DMS114 treated with DMSO at 0.1 percent for 48 hours (cell line): ENCODE measurements around the gene TEPSIN.

Experiments
- DNase-seq: peaks from one replicate; lab custom pipeline; 2025; ENCODE audit not compliant: unreplicated experiment; lab: John Stamatoyannopoulos, UW

TEPSIN gene

DNA sequence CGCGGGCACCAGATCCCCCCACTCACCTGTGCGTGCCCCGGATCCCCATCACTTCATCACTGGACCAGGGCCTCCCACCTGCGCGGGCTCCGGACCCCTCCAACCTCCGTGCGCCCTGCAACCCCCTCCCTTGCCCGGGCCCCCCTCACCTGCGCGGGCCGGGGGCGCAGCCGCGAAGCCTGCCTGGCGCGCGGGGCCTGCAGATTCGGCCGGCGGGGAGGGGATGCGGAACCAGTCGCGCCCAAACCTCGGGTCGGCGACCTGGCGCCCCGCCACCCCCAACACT lies 16.3 kb downstream of the TEPSIN start:
- no peak for DNase-seq

DNA sequence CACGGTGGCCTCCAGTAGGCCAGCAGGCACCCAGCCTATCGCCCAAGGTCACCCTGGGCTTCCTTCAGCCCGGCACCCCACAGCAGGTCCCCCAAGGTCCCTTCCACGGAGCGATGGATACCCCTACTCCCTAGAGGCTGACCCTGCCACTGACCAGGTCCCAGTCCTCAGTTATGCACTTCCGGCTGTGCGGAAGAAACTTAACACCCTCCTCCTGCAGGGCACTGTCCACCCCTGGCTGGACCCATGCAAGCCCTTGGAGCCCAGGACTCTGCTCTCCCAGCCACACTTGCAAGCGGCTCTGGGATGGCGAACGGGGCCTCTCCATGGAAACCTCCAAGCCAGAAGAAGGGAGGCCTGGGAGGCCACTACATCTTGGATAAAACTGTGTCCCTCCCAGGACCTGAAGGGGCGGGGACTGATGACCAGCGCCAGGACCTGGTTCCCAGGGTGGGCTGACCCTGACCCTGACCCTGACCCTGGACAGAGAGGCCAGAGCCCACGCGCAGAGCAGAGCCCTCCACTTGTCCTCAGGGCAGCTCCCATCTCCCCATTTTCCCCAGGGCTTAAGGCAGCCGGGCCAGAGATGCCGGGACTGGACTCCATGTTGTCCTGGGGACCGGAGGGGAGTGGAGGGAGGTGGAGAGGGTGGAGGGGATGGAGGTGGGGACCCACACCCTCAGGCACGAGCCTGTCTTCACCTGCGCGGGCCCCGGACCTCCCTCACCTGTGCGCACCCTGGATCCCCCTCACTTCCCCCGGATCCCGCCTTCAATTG lies 16.8 kb downstream of the TEPSIN start:
- no peak for DNase-seq

DNA sequence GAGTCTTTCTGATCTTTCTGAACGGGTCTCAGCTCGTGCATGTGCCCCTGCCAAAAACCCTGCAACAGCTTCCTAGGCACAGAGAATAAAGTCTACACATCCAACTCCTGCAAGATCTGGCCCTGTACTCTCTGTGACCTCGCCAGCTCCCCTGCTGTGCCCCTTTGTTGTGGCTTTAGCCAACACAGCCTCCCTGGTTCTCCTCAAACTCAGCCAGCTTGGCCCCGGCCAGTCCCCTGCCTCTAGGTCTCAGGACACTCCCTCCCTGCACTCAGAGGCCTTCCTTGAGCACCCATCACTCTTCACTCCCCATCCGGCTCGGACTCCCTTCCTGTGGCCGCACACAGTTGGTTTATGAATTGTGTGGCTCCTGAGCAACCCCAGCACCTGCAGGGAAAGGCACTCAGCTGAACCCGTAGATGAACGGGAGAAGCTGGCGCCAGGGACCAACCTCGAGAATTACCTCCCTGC lies 17.4 kb downstream of the TEPSIN start:
- DNase-seq, result no peak

DNA sequence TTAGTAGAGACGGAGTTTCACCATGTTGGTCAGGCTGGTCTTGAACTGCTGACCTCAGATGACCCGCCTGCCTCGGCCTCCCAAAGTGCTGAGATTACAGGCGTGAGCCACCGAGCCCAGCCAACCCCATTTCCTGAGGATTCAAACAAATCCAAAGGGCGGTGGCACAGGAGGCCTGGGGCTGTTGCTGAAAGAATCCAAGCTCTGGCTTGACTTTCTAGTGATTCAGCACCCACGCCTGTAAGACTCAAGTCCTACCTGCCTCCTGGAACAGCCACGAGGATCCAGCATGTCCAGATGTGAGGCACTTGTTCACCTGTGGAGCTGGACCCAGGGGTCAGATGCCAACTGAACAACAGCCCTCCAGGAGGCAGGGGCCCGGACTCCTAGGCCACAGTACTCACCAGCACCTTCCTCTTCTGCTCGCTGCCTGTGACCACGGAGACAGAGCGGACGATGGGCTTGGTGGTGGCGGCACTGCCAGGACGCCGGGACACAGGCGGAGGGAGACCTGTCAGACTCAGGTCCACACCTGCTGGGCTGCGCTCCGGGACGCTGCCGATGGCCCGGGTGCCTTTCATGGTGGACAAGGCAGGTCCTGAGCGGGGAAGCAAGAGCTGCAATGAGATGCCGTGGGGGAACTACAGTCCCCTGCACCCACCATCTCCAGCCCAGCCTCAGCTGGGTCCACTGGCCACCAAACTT lies 19.2 kb downstream of the TEPSIN start:
- no peak for DNase-seq

DNA sequence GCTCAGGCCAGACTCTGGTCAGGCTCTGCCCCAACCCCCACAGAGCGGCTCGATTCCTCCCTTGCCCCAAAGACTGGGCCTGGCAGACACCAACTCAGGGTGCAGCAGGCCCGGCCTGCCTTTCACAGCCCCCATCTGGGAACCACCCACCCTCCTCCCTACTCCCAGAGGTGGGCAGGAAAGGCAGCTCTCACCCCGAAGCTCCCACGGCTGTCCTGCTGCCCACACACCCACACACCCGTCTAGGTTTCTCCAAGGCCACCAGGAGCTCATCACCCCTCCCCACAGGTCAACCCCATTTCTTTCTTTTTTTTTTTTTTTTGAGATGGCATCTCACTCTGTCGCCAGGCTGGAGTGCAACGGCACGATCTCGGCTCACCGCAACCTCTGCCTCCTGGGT lies 19.9 kb downstream of the TEPSIN start:
- DNase-seq, result no peak

DNA sequence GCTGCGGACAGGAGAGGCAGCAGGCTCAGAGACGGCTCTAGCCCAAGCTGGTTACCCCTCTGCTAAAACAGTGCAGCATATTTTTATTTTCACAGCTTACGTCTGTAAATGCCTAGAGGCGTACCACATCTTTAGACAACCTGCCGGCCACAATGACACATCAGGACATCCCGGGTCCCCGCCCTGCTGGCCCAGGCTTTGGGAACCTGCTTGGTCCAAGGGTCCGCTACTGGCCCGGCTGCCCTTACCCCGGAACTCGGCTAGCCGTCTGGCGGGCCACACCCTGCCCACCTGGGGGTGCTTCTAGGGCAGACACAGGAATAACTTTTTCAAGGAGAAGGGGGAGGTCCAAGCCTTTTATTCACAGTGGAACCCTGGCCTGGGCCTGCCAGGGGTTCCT lies 20.4 kb downstream of the TEPSIN start:
- DNase-seq, result no peak

DNA sequence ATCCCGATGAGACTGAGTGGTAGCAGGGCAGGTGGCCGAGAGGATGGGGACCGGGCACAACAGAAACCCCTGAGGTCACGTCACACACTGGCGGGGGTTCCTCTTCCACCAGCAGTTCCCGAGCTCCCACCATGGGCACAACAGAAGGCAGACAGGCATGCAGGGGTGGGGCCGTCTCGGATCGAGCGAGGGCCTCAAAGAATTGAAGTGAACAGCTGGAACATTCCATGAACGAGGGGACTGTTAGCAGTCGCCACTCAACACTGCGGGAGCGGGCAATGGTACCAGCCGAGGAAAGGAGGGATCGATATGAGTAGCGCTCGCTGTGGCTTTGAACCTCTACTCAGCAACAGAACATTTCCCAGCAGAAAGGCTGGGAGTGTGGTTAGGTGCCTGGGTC lies 21.4 kb downstream of the TEPSIN start:
- no peak for DNase-seq

DNA sequence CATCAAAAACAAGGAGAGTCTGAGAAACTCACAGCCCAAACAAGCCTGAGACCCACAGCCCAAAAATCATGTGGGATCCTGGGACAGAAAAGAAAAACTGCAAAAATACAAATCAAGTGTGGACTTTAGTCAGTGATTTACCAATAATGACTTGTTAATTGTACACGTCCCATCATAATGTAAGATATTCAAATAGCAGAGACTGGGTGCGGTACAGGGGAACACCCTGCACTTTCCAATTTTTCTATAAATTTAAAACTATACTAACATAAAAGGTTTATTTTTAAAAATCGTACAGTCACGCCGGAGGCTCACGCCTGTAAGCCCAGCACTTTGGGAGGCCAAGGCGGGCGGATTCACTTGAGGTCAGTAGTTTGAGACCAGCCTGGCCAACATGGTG lies 24.9 kb downstream of the TEPSIN start:
- no peak for DNase-seq

DNA sequence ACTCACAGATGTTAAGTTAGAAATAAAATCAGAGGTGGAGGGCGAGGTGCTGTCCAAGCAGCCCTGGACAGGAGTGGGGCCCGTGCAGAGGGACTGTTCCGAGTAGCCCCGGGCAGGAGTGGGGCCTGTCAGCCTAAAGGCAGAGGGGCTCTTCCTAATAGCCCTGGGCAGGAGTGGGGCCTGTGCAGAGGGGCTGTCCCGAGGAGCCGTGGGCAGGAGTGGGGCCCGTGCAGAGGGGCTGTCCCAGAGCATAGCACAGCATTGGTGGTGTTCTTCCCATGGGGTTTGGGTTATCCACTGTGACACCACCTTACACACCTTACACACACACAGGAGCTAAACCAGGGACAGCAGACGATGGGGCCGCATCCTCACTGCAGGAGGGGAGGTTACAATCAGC lies 26.5 kb downstream of the TEPSIN start:
- DNase-seq, result no peak

DNA sequence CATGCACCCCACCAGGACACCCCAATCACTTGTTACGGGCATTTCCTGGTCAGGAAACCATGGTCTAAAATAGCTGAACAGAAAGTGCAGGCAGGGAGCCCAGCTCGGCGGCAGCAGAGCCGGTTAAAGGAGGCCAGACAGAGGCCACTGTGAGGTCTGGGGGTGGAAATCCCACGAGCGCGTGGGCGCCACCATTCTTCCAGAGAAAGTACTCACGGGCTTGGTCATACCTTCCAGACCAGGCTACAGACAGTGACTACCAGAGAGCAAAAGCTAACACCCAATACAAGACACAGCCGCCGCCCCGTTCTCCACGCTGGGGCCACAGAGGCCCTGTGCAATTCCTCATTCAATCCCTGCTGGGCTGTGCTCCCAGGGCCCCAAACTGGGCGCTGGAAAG lies 28.0 kb downstream of the TEPSIN start:
- no peak for DNase-seq

DNA sequence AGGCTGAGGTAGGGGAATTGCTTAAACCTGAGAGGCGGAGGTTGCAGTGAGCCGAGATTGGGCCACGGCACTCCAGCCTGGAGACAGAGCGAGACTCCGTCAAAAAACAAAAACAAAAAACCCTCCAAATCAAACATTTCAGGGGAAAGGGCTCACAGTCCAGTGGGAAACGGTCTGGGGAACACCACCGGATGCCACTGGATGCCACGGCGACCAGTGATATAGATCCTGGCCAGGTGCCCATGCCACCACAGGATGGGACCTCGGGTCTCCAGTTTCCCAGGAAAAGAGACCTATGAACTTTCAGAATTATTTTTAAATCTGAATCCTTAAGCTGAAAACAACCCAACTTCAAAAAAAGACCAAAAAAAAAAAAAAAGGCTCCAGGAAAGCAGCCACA lies 28.4 kb downstream of the TEPSIN start:
- no peak for DNase-seq

DNA sequence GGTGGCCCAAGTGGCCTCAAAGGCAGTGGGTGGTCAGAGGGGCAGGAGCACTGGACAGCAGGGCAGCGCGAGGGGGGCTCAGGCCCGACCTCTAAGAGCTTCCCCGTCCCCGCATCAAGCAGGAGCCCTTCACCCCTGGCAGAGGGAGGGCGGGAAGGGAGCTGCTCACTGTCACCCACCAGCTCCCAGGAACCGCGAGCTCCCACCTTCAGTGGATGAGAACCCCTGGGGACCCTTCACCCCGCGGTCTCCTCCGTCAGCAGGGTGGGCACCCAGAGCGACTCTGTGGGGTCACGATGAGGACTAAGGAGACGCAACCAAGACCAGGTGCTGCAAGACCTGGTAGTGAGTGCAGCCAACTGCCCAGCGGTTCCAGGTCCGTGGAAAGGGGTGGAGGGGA lies 29.7 kb downstream of the TEPSIN start:
- no peak for DNase-seq

DNA sequence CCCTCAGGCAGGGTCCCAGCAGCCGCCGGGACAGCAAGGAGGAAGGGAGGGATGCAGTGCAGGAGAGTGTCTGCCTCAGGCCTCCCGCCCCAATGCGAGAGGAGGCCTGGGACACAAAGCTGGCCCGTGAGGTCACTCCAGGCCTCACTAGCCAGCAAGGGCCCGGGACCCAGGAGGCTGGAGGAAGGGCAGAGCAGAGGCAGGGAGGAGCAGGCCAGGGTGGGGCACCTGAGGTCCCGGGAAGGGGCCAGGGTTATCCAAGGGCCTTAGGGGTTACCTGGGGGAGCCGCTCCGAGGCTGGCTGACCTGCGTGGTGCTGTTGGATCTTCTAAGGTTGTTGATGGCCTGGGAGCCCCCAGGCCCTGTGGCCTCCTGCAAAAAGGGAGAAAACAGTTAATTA lies 30.2 kb downstream of the TEPSIN start:
- no peak for DNase-seq

DNA sequence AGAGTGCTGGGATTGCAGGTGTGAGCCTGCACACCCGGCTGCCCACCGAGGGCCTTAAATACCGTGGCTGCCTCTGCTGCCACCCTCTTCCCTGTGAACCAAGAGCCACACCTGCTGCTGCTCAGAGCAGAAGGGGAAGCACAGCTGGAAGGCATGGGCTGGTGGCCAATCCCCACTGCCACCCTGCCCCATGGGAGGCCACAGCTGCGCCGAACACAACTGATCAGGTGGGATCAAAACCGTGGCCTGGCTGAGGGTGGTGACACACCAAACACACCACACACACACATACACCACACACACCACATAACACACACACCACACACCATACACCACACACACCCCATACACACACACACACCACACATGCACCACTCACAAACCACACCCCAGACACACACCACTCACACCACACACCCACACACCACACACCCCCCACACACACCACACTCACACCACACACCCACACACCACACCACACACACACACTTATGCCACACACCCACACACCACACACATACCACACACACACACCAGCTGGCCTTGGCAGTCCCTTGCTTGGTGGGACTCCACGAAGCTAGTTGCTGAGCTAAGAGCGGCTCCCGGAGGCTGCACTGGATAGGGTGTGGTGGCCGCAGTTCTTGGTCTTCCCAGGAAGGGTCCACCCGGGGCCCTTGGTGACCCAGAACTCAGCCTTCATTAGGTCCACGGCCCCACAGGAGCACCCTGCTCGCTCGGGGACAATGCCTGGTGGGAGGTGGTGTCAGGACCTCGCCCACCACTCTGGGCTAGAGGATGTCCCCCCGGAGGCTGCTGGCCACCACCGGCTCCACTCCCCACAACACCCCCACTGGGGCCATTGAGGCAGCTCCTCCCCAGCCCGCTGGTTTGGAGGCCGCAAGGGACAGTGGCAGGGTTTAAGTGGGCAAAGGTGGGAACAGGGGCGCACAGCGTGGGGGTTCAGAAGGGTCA lies 31.0 kb downstream of the TEPSIN start:
- DNase-seq, result no peak

DNA sequence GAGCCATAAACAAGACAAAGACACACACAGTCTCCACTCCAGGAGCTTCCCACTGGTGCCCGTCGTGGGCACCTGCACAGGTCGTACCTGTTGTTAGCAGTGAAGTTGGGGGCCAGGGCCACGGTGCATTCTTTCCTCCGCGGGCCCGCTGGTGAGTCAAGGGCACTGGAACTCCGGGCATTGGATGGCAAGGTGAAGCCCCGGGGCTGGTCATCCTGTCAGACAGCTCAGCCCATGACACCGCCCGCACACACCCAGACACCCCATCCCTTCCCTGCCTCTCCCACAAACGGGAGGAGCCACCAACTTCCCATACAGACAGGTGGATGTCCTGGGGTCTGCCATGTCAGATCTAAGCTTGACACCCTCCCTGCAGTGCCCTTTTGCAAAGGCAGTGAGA lies 32.2 kb downstream of the TEPSIN start:
- DNase-seq, result no peak

DNA sequence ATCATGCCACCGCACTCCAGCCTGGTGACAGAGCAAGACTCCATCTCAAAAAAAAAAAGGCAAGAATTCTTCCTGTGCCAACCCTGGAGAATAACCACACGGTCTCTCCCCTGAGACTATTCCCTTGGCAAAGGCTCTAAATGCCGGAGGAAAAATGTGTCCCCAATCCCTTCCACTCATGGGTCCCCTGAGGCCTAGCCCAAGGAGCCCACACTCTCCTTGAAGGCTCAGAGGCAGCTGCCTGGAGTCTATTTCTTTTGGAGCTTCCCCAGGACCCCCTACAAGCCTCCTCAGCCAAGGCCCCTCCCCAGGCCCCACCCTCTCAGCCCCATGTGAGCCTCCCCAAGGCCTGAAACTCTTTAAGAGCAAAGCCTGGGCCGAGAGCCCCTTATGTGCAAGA lies 32.7 kb downstream of the TEPSIN start:
- no peak for DNase-seq

DNA sequence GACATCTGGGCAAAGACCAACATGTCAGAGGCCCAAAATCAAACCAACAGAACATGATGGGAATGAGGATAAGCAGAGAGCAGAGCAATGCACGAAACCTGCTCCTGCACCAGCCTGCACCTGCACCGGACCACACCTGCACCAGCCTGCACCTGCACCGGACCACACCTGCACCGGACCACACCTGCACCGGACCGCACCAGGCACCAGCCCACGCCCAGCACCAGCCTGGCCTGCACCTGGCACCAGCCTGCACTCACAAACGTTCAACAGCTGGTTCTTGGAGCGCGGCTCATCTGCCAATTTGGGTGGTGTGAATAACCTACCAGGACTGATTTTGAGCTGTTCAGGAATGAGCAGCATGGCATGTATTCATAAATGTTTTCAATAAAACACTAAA lies 34.3 kb downstream of the TEPSIN start:
- no peak for DNase-seq

DNA sequence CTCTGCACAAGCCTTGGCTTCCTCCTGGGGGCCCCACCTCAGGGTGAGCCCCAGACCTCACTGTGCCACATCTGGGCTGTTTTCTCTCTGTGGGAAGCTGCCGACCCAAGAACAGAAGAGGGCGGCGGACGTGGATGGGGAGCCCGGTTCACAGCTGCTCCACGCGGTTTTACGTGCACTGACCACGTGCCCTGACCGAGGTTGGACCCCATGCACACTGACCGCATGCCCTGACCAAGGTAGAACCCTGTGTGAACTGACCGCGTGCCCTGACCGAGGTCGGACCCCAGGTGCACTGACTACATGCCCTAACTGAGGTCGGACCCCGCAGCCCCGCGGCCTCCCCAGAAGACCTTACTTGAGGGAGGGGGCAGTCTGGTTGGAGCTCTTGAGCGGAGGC lies 35.7 kb downstream of the TEPSIN start:
- DNase-seq, result no peak

DNA sequence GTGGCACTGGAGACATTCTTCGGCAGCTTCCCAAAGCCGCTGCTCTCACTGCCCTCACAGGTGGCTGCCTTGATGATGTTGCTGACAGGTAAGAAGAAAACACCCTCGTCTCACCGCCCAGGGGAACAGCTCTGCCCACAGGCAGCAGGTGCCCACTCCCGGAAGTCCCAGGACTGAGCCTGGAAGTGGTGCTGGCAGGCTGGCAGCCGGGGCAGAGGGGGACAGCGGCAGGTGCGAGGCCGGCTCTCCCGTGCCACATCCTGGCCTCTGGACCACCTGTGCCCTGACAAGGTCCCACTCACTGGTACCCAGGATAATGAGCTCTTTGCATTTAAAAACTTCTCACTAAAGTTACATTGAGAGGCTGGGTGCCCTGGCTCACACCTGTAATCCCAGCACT lies 36.5 kb downstream of the TEPSIN start:
- DNase-seq, result no peak

DNA sequence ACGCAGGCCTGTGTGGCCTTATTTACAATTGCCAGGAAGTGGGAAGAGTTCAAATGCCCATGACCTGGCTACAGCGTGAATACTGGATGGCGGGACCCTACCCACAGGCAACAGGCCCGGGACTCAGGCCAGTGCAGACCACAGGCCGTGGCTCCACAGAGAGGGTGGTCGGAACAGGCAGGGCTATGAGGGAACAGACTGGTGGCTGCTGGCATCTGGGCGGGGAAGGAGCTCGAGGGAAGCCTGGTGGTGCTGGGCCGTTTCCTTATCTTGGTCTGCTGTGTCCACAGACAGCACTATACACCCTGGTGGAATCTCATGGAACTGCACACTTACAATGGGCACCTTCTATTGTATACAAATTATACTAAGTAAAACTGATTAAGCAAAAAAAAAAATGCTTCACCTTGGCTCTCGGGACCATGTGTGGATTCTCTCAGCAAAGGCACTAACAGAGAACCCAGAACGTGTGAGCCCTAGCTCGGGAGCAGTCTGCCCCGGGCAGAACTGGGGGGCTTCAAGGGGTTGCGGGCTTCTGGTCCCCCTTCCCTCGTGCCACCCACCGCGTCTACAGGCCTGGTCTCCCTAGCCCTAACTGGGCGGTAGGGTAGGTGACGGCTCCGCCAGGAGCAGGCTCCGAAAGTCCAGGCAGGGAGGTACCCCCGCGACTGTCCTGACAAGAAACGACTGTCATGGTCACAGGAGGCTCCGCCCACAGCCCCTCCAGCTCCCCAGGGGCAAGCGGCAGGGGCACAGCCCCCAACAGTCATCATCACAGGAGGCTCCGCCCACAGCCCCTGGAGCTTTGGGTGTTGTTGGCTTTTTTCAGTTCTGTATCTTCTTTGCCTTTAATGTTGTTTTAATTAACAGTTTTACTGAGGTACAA lies 37.9 kb downstream of the TEPSIN start:
- DNase-seq, result peak; percentile 47

DNA sequence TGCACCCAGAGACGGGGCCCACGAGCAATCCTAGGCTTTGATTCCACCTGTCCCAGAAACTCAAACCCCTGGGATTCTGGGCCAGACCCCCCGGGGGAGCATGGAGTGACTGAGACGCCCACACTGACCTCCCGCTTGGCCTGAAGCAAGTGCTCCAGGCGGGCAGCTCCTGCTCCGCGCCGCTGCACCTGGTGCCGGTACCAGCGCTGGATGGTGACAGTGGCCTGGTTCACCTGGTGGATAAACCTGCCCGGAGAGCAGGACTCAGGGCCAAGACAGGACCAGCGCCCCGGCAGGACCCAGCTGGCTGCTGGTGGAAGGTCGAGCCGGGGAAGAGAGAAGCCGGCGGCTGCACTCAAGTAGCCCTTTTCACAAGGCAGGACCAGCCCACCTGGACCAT lies 38.7 kb downstream of the TEPSIN start:
- DNase-seq, result no peak
